ENCODE results near the gene CTBP2. TPM values are rescaled to one million over a fixed set of nuclear protein-coding genes. Genes with fewer than 3 reads are reported as not detected.
"Not testable (repeated sequence)": the region's sequence is repeated elsewhere in the genome, so short reads cannot be mapped to it uniquely, and the experiment has no call there.

Gene CTBP2
- total and polyA plus RNA-seq, 2 donors, result 45.3 to 49.8 TPM

DNA sequence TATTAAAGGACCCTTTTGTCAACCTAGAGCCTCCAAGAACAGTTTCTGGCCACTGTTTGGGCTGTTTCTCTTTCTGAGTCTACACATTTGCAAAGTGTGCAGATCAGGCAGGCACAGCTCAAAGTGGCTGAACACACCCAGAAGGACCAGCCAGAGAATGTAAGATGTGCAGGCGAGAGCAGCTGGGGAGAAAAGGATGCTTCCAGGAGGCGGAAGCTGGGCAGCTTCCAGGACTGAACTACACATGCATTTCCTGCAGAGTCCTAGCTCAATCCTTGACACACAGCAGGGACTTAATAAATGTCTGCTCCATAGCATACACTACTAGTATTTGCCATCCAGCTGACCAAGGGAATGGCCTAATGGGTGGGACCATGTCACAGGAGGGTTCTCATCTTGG, 70.9 kb downstream of the CTBP2 start:
- no peak for DNase-seq (ENCODE audit: extremely low spot score)
- Histone ChIP-seq H3K4me1 (ENCODE audit: insufficient read depth) (no peaks in the 10 kb centered on the region), H3K27ac (ENCODE audit: low read depth) (no peak overlapping the region), H3K4me3 (ENCODE audit: low read depth, low read length) (no peak overlapping the region), H3K36me3 (ENCODE audit: insufficient read depth) (no peaks in the 10 kb centered on the region)
- WGBS, result 50% methylated on average over 2 of the region's 2 CpGs

DNA sequence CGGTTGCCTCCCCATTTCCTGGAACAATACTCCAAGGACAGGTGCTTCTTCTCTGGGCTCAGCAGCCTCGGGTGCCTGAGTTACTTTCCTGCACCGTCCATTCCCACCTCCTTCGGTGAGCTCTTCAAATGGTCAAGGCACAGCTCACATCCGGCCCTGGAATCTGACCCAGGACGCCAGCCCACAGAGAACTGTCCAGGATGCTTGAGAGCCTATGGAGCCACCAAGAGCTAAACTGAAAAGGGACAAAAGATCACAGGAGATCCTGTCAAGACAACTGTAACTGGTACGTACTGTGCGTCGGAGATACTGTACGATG, 72.5 kb downstream of the CTBP2 start:
- H3K4me3 ChIP-seq (ENCODE audit: low read depth, low read length), result no peak overlapping the region
- no peaks in the 10 kb centered on the region for H3K36me3 ChIP-seq (ENCODE audit: insufficient read depth)
- H3K27ac ChIP-seq (ENCODE audit: low read depth), result no peak overlapping the region
- no peak for DNase-seq (ENCODE audit: extremely low spot score)
- 83% methylated on average over 10 of the region's 10 CpGs for WGBS
- H3K4me1 ChIP-seq (ENCODE audit: insufficient read depth), result no peaks in the 10 kb centered on the region

DNA sequence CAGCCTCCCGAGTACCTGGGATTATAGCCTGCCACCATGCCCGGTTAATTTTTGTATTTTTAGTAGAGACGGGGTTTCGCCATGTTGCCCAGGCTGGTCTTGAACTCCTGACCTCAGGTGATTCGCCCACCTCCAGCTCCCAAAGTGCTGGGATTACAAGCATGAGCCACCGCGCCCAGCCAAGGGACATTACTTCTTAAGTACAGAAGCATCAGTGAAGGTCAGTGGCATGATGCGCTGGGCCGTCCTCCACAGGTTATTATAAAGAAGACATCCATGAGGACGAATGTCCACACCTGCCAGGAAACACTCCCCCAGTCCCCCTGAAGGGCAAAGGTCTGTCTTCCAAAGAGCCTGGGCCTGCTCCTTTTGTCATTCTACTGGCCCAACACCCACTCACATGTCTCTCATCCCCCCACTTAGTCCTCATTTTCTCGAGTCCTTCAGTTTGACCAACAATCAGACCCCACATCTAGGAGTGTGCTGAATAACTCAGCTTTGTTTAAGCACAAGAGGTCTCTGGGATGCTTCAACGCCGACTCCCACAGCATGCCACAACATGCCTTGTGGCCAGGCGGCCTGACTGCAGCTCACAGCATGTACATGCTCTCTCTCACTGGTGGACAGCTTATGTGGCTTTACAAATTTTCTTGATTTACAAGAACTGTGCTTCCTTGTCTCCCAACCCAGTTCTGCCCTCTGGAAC, 73.0 kb downstream of the CTBP2 start:
- no peak overlapping the region for H3K4me3 ChIP-seq (ENCODE audit: low read depth, low read length)
- 93% methylated on average over 14 of the region's 14 CpGs for WGBS
- no peak for DNase-seq (ENCODE audit: extremely low spot score)
- H3K27ac ChIP-seq (ENCODE audit: low read depth), result no peak overlapping the region
- no peaks in the 10 kb centered on the region for H3K4me1 ChIP-seq (ENCODE audit: insufficient read depth)
- H3K36me3 ChIP-seq (ENCODE audit: insufficient read depth), result no peaks in the 10 kb centered on the region

DNA sequence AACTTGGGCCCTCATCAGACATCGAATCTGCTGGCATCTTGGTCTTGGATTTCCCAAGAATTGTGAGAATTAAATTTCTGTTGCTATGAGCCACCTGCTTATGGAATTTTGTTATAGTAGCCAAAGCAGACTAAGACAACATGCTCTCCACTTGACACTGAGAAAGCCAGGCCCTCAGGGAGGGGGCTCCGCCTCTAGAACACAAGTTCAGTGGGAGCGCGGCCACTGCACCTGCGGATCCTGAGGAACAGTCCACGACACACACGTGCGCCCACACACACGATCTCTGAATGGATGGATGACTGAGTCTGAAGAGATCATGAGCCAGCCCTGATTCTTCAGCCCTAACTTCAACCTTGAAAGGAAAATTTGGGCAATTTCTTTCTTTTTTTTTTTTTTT, 73.7 kb downstream of the CTBP2 start:
- no peak for DNase-seq (ENCODE audit: extremely low spot score)
- no peak overlapping the region for H3K27ac ChIP-seq (ENCODE audit: low read depth)
- no peaks in the 10 kb centered on the region for H3K4me1 ChIP-seq (ENCODE audit: insufficient read depth)
- 92% methylated on average over 9 of the region's 9 CpGs for WGBS
- no peaks in the 10 kb centered on the region for H3K36me3 ChIP-seq (ENCODE audit: insufficient read depth)
- H3K4me3 ChIP-seq (ENCODE audit: low read depth, low read length), result no peak overlapping the region

DNA sequence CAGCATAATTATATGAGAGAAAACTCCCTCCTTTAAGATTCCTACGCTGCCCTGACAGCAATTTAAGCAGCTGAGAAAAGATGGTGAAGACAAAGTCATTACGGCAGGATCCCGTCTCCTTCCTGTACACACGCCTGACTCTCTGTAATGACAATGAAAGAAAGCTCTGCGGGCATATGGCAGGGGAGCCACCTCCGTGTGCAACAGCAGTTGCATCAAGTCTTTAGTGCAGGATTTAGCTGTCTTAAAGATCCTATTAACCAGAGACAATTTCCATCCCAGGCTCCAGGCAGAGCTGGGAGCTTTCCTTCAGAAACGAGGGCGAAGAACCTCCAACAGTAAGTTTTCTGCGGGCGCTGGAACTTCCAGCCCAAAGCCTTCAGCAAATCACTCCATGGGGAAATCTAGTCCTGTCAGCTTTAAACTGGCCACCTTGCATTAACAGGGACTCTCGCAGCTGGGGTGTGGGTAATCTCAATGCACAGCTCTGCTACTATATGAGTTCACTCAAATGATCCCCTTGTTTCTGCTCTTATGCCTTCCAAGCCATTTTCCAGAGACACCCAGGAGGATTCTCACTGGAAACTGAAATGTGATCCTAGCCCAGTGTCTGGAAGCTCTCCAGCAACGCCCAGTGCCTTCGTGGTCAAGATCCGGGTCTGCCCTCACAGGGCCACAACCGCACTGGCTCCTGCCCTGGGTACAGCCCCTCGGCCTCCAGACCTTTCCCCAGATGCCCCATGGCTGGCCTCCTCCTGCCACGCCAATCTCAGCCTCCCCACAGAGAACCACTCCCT, 74.9 kb downstream of the CTBP2 start:
- WGBS, result 38% methylated on average over 17 of the region's 17 CpGs
- no peaks in the 10 kb centered on the region for H3K36me3 ChIP-seq (ENCODE audit: insufficient read depth)
- no peak overlapping the region for H3K4me3 ChIP-seq (ENCODE audit: low read depth, low read length)
- DNase-seq (ENCODE audit: extremely low spot score), result no peak
- H3K27ac ChIP-seq (ENCODE audit: low read depth), result no peak overlapping the region
- H3K4me1 ChIP-seq (ENCODE audit: insufficient read depth), result no peaks in the 10 kb centered on the region

DNA sequence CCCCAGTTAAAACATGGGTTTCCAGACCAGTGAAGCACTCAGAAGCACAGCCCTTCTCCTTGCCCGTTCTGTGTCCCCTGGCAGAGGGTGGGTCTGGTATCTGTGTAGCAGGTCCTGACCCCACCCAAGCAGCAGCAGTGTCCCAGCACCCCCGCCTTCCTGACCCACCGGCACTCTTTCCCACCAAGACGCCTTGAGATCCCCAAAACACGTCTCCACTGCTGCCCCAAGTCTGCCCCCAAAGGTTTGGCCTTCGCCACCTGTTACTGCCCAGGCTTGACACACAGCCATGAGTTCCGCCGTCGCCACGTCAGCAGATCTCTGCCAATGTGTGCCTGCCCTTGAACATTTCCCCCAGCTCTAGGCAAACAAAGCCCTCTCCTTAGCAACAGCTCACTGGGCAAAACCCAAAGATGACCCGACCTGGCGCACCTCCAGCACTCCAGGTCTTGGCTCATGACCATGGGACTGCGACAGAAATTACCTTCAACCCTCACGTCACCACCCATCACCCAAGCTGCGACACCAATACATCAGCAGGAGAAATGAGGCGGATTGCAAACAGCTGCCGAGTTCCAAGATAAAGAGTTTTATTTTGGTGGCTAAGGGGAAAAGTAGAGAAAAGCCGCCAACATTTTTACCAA, 75.6 kb downstream of the CTBP2 start:
- DNase-seq (ENCODE audit: extremely low spot score), result no peak

DNA sequence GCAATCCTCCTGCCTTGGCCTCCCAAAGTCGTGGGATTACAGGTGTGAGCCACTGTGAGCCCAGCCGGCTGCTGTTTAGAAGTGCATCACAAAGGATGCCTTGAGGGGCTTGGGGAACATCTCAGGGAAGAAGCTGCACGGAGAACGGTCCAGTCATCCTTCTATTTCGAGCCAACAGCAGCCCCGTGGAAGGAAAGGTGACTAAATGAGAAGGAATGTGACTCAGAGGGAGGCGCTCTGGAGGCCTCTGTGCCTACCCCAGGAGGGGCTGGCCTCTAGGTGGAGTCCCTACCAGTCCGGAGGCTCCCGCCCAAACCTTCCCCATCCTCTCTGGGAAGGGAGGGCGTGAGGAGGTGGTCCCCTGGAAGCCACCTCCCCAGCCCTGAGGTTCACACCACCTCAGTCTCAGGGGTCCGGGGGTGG, 76.2 kb downstream of the CTBP2 start:
- H3K4me3 ChIP-seq (ENCODE audit: low read depth, low read length), result no peak overlapping the region
- H3K4me1 ChIP-seq (ENCODE audit: insufficient read depth), result no peaks in the 10 kb centered on the region
- WGBS, result 56% methylated on average over 11 of the region's 11 CpGs
- H3K27ac ChIP-seq (ENCODE audit: low read depth), result no peak overlapping the region
- no peak for DNase-seq (ENCODE audit: extremely low spot score)
- H3K36me3 ChIP-seq (ENCODE audit: insufficient read depth), result no peaks in the 10 kb centered on the region

More for the DNA sequence above, 75.6 kb downstream of the CTBP2 start:
- Histone ChIP-seq H3K4me3 (ENCODE audit: low read depth, low read length) (no peak overlapping the region), H3K27ac (ENCODE audit: low read depth) (no peak overlapping the region), H3K4me1 (ENCODE audit: insufficient read depth) (no peaks in the 10 kb centered on the region), H3K36me3 (ENCODE audit: insufficient read depth) (no peaks in the 10 kb centered on the region)
- WGBS, result 49% methylated on average over 18 of the region's 18 CpGs

DNA sequence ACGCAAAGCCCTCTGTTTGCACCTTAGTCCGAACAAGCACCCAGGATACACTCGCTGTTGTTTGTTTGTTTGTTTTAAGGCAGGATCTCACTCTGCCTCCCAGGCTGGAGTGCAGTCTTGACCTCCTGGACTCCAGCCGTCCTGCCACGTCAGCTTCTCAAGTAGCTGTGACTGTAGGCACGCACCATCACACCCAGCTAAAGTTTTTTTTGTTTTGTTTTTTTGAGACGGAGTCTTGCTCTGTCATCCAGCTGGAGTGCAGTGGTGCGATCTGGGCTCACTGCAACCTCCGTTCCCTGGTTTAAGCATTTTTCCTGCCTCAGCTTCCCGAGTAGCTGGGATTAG, 76.8 kb downstream of the CTBP2 start:
- 78% methylated on average over 10 of the region's 10 CpGs for whole genome bisulfite sequencing
- no peak for DNase-seq (ENCODE audit: extremely low spot score)
- no peaks in the 10 kb centered on the region for H3K4me1 ChIP-seq (ENCODE audit: insufficient read depth)
- H3K27ac ChIP-seq (ENCODE audit: low read depth), result no peak overlapping the region
- H3K36me3 ChIP-seq (ENCODE audit: insufficient read depth), result no peaks in the 10 kb centered on the region
- no peak overlapping the region for H3K4me3 ChIP-seq (ENCODE audit: low read depth, low read length)

DNA sequence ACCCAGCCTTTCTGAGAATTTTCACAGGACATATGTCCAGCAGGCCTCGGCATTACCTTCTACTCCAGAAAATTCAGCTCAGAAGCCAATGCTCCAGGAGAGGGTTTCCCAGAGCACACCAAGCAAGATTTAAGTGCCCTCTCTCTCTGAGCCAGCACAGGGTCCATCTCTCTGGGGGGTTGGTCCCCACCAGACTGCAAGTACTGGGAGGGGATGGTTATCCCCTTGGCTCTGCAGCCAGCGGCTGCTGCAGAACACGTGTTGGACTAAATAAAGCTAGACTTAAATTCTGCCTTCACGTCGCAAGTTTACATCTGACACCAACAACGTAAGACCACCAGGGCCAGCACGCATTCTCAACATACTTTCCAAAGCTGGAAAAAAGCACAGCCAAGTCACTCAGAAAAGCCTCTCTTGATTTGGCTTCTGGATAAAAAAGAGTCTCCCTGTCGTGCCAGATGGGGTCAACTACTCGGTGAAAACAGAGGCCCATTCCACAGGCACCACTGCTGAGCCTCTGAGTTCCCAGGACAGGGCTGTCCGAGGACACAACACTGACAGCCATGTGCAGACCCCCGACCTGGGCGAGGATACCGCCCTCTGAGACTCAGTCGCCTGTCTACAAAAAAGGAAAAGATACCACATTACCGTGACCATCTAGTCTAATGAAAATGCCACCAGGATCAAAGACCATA, 77.3 kb downstream of the CTBP2 start:
- Histone ChIP-seq H3K36me3 (ENCODE audit: insufficient read depth) (no peaks in the 10 kb centered on the region), H3K4me3 (ENCODE audit: low read depth, low read length) (no peak overlapping the region), H3K27ac (ENCODE audit: low read depth) (no peak overlapping the region), H3K4me1 (ENCODE audit: insufficient read depth) (no peaks in the 10 kb centered on the region)
- no peak for DNase-seq (ENCODE audit: extremely low spot score)
- WGBS, result 61% methylated on average over 15 of the region's 15 CpGs

DNA sequence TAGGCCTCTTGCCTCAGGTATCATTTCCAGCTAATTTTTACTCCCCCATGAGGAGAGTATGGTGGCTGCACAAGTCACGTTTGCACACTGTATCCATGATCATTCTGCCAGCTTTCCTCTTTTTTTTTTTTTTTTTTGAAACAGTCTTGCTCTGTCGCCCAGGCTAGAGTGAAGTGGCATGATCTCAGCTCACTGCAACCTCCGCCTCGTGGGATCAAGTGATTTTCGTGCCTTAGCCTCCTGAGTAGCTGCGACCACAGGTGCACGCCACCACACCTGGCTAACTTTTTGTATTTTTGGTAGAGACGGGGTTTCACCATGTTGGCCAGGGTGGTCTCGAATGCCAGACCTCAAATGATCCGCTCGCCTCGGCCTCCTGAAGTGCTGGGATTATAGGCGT, 77.9 kb downstream of the CTBP2 start:
- WGBS, result 95% methylated on average over 13 of the region's 13 CpGs
- not testable (repeated sequence) for DNase-seq (ENCODE audit: extremely low spot score); H3K27ac ChIP-seq (ENCODE audit: low read depth); H3K4me3 ChIP-seq (ENCODE audit: low read depth, low read length); H3K36me3 ChIP-seq (ENCODE audit: insufficient read depth); H3K4me1 ChIP-seq (ENCODE audit: insufficient read depth)

DNA sequence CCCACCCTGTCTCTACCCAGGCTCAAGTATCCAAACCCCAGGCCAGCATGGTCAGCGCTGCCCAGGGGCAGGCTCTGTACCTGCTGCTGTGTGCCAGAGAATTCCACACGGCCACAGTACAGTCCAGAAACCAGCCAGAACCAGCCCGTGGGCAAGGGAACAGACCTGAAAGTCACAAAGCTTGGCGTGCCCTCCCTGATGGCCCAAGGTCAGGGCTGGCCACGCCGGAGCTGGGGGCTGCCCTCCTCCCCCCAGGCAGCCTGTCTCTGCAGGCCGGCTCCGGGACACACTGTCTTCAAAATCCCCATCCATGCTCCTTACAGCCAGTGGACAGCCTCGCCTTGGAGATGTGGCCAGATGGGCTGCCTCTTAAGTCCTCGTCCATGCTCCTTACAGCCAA, 78.4 kb downstream of the CTBP2 start:
- DNase-seq (ENCODE audit: extremely low spot score), result no peak
- no peak overlapping the region for H3K4me3 ChIP-seq (ENCODE audit: low read depth, low read length)
- 89% methylated on average over 10 of the region's 10 CpGs for WGBS

DNA sequence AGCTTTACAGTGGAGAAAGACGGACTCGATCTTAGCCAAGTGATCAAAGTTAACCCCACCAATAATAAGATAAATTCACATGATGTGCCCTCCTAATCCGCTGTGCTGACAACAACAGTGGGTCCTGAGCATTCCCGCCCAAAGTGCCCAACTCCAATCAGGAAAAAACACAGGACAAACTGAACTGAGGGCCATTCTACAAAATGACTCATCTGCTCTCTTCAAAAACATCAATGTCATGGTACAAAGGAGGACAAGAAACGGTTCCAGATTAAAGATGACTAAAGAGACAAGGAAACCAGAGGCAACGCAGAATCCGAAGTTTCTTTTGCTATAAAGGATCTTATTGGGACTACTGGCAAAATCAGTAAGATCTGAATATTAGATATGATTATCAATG, 79.4 kb downstream of the CTBP2 start:
- Histone ChIP-seq H3K36me3 (ENCODE audit: insufficient read depth) (no peaks in the 10 kb centered on the region), H3K4me3 (ENCODE audit: low read depth, low read length) (no peak overlapping the region), H3K27ac (ENCODE audit: low read depth) (no peak overlapping the region), H3K4me1 (ENCODE audit: insufficient read depth) (no peaks in the 10 kb centered on the region)
- DNase-seq (ENCODE audit: extremely low spot score), result no peak
- WGBS, result 92% methylated on average over 7 of the region's 7 CpGs

More for the DNA sequence above, 78.4 kb downstream of the CTBP2 start:
- H3K27ac ChIP-seq (ENCODE audit: low read depth), result no peak overlapping the region
- H3K4me1 ChIP-seq (ENCODE audit: insufficient read depth), result no peaks in the 10 kb centered on the region
- H3K36me3 ChIP-seq (ENCODE audit: insufficient read depth), result no peaks in the 10 kb centered on the region

DNA sequence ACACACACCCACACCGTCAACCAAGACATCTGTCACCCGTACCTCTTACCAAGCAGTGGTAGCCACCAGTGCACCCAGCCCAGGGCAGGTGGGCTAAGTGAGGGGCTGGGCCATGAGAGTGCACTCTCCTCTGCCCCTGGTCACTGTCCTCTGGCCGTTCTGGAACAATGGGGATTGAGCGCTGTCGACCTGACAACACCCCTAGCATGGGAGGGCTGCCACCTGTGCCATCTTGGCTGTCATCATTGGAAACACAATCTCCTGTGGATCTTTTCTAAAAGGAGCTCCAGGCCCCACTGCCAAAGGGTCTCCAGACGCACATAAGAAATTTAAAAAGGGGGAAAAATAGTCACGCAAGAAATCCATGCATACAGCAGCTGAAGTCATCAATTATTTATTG, 80.1 kb downstream of the CTBP2 start:
- Histone ChIP-seq H3K27ac (ENCODE audit: low read depth) (no peak overlapping the region), H3K4me1 (ENCODE audit: insufficient read depth) (no peaks in the 10 kb centered on the region), H3K4me3 (ENCODE audit: low read depth, low read length) (no peak overlapping the region), H3K36me3 (ENCODE audit: insufficient read depth) (no peaks in the 10 kb centered on the region)
- no peak for DNase-seq (ENCODE audit: extremely low spot score)
- WGBS, result 84% methylated on average over 7 of the region's 7 CpGs

All from urinary bladder (tissue), 4 donors.